ENCODE data around the gene DDX6. TPM values are rescaled to one million over a fixed set of nuclear protein-coding genes. Genes with fewer than 3 reads are reported as not detected.
"Not testable (repeated sequence)": the region's sequence is repeated elsewhere in the genome, so short reads cannot be mapped to it uniquely, and the experiment has no call there.

The DDX6 gene
- total and polyA plus RNA-seq, 2 experiments from 2014 or later, result 20.9 to 88.9 TPM

DNA sequence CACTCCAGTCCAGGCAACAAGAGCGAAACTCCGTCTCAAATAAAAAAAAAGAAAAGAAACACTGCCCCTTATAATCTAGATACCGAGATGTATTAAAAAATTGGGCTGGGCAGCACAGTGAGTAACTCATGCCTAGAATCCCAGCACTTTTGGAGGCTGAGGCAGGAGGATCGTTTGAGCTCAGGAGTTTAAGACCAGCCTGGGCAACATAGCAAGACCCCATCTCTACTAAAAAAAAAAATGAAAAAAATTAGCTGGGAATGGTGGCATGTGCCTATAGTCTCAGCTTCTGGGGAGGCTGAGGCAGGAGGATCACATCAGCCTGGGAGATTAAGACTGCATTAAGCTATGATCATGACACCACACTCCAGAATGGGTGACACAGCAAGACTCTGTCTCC lies 24.9 kb downstream of the DDX6 start:
- H3K79me2 ChIP-seq (ENCODE audit: insufficient read depth), result peaks cover 100% of the 10 kb centered on the region
- H3K36me3 ChIP-seq (ENCODE audit: low read depth), result peaks cover 69% of the 10 kb centered on the region
- H3K27me3 ChIP-seq (replicated peaks; ENCODE audit: insufficient read depth), result no peaks in the 10 kb centered on the region
- no peaks in the 10 kb centered on the region for H3K9me3 ChIP-seq (ENCODE audit: low read depth)
- no peak overlapping the region for H3K4me3 ChIP-seq
- no peaks in the 10 kb centered on the region for H3K9me2 ChIP-seq (ENCODE audit: insufficient read depth)
- H3K4me2 ChIP-seq (ENCODE audit: unreplicated experiment), result no peak overlapping the region
- in situ Hi-C loops (cut with MboI), result no loop called here
- peaks cover 30% of the 10 kb centered on the region for H3F3A ChIP-seq (ENCODE audit: insufficient read depth)
- peaks cover 11% of the 10 kb centered on the region; the same call in 1 of the 2 replicates for H3K4me1 ChIP-seq (ENCODE audit: insufficient read depth)
- no peak overlapping the region for H2AFZ ChIP-seq
- WGBS, 2 experiments (ENCODE audit: low coverage in 1 of 2, low lambda C conversion rate in 2 of 2, missing lambda C conversion rate in 2 of 2), result 72 to 84% methylated on average over 4 of the region's 4 CpGs
- peaks cover 11% of the 10 kb centered on the region for H4K20me1 ChIP-seq (ENCODE audit: insufficient read depth)
- H3K27ac ChIP-seq, result no peak overlapping the region
- no peak overlapping the region for H3K9ac ChIP-seq
- TF ChIP-seq EZH2 (IDR thresholded peaks at IDR 0.05; ENCODE audit: insufficient read depth, poor library complexity, severe bottlenecking) (no peak), EZH2phosphoT487 (IDR thresholded peaks at IDR 0.05; ENCODE audit: insufficient read depth, low read depth) (no peak)
- no peak for DNase-seq

DNA sequence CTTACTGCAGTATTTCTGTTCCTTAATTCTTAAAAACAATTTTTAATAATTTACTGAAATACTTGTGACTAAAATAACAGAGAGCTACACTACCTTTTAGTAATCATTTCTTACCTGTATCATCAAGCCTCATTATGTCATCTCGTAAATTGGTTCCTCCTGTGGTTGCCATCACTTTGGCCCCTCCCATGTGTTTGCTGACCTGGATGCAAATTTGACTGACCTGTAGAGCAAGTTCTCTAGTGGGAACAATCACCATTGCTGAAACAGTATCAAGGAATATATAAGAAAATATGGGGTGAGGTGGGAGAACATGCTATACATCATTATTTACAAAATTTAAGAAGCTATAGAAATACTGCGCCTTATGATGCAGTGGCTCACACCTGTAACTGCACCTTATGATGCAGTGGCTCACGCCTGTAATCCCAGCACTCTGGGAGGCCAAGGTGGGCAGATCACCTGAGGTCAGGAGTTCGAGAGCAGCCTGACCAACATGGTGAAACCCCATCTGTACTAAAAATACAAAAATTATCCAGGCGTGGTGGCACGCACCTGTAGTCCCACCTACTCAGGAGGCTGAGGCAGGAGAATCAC lies 25.8 kb downstream of the DDX6 start:
- in situ Hi-C loops (cut with MboI); H2AFZ ChIP-seq; H3K9ac ChIP-seq; H3K27me3 ChIP-seq (replicated peaks; ENCODE audit: insufficient read depth); H3K9me2 ChIP-seq (ENCODE audit: insufficient read depth); DNase-seq; H3K4me3 ChIP-seq; H3K27ac ChIP-seq; H3K4me2 ChIP-seq (ENCODE audit: unreplicated experiment); H3K4me1 ChIP-seq (ENCODE audit: insufficient read depth); H3K9me3 ChIP-seq (ENCODE audit: low read depth); H4K20me1 ChIP-seq (ENCODE audit: insufficient read depth): not testable (repeated sequence)
- H3K79me2 ChIP-seq (ENCODE audit: insufficient read depth), result peaks cover 100% of the 10 kb centered on the region
- peaks cover 73% of the 10 kb centered on the region for H3K36me3 ChIP-seq (ENCODE audit: low read depth)
- H3F3A ChIP-seq (ENCODE audit: insufficient read depth), result peaks cover 22% of the 10 kb centered on the region; the same call in 1 of the 2 replicates
- 95 to 100% methylated on average over 6 of the region's 6 CpGs for WGBS, 2 experiments (ENCODE audit: low coverage in 1 of 2, low lambda C conversion rate in 2 of 2, missing lambda C conversion rate in 2 of 2)

DNA sequence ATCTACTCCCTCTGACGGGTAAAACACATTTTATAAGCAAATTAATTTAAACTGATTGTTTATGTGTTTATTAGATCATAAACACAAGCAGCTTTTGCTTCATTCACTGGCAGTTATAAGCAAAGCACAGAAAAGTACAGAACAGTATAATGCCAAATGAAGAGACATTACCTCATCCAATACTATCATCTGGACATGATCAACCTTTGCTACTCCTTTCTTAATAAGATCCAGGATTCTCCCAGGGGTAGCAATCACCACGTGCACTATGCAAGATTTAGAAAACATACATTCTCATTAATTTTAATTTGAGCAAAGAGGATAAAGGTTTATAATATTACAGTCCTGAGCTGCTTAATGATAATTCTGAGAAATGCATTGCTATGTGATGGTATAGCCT lies 27.9 kb downstream of the DDX6 start:
- Histone ChIP-seq H3K79me2 (ENCODE audit: insufficient read depth) (peaks cover 99% of the 10 kb centered on the region), H3K36me3 (ENCODE audit: low read depth) (peaks cover 87% of the 10 kb centered on the region), H4K20me1 (ENCODE audit: insufficient read depth) (peaks cover 3% of the 10 kb centered on the region), H3K27me3 (replicated peaks; ENCODE audit: insufficient read depth) (no peaks in the 10 kb centered on the region), H3F3A (ENCODE audit: insufficient read depth) (peaks cover 16% of the 10 kb centered on the region; the same call in 1 of the 2 replicates), H3K9me2 (ENCODE audit: insufficient read depth) (no peaks in the 10 kb centered on the region), H3K4me3 (no peak overlapping the region), H3K9ac (no peak overlapping the region), H2AFZ (no peak overlapping the region), H3K27ac (no peak overlapping the region), H3K4me1 (ENCODE audit: insufficient read depth) (no peaks in the 10 kb centered on the region), H3K4me2 (ENCODE audit: unreplicated experiment) (no peak overlapping the region), H3K9me3 (ENCODE audit: low read depth) (no peaks in the 10 kb centered on the region)
- no peak for DNase-seq
- TF ChIP-seq EZH2phosphoT487 (IDR thresholded peaks at IDR 0.05; ENCODE audit: insufficient read depth, low read depth), result no peak
- no peak for TF ChIP-seq EZH2 (IDR thresholded peaks at IDR 0.05; ENCODE audit: insufficient read depth, poor library complexity, severe bottlenecking)
- in situ Hi-C loops (cut with MboI), result no loop called here
- WGBS, 2 experiments (ENCODE audit: low coverage in 1 of 2, low lambda C conversion rate in 2 of 2, missing lambda C conversion rate in 2 of 2), result 26 to 30% methylated on average over 2 of the region's 2 CpGs

- H2AFZ ChIP-seq; H3K4me3 ChIP-seq; H3K9ac ChIP-seq; H3K27ac ChIP-seq; H3K9me2 ChIP-seq (ENCODE audit: insufficient read depth); H3K9me3 ChIP-seq (ENCODE audit: low read depth); H3K27me3 ChIP-seq (replicated peaks; ENCODE audit: insufficient read depth); H3K4me1 ChIP-seq (ENCODE audit: insufficient read depth); DNase-seq; H4K20me1 ChIP-seq (ENCODE audit: insufficient read depth); in situ Hi-C loops (cut with MboI); H3K4me2 ChIP-seq (ENCODE audit: unreplicated experiment): not testable (repeated sequence)
- WGBS, 2 experiments (ENCODE audit: low coverage in 1 of 2, low lambda C conversion rate in 2 of 2, missing lambda C conversion rate in 2 of 2), result 87% methylated on average over 10 of the region's 10 CpGs
- H3K79me2 ChIP-seq (ENCODE audit: insufficient read depth), result peaks cover 91% of the 10 kb centered on the region
- peaks cover 18% of the 10 kb centered on the region; the same call in 1 of the 2 replicates for H3F3A ChIP-seq (ENCODE audit: insufficient read depth)
- H3K36me3 ChIP-seq (ENCODE audit: low read depth), result peaks cover 85% of the 10 kb centered on the region
Measured at GRCh38 chr11:118761981-118762380, 29.0 kb downstream of the DDX6 start.

- no peak overlapping the region for H3K4me2 ChIP-seq (ENCODE audit: unreplicated experiment)
- H3K9me3 ChIP-seq (ENCODE audit: low read depth), result no peaks in the 10 kb centered on the region
- no peaks in the 10 kb centered on the region for H3K4me1 ChIP-seq (ENCODE audit: insufficient read depth)
- H3K27ac ChIP-seq, result no peak overlapping the region
- in situ Hi-C loops (cut with MboI), result no loop called here
- no peak overlapping the region for H3K4me3 ChIP-seq
- no peak overlapping the region for H2AFZ ChIP-seq
- H3K79me2 ChIP-seq (ENCODE audit: insufficient read depth), result peaks cover 68% of the 10 kb centered on the region
- peaks cover 29% of the 10 kb centered on the region; the same call in 1 of the 2 replicates for H3F3A ChIP-seq (ENCODE audit: insufficient read depth)
- peaks cover 87% of the 10 kb centered on the region for H3K36me3 ChIP-seq (ENCODE audit: low read depth)
- H3K9me2 ChIP-seq (ENCODE audit: insufficient read depth), result no peaks in the 10 kb centered on the region
- no peak overlapping the region for H3K9ac ChIP-seq
- TF ChIP-seq EZH2phosphoT487 (IDR thresholded peaks at IDR 0.05; ENCODE audit: insufficient read depth, low read depth), result no peak
- no peak for TF ChIP-seq EZH2 (IDR thresholded peaks at IDR 0.05; ENCODE audit: insufficient read depth, poor library complexity, severe bottlenecking)
- no peaks in the 10 kb centered on the region; the same call in 1 of the 2 replicates for H4K20me1 ChIP-seq (ENCODE audit: insufficient read depth)
- DNase-seq, result no peak
- 96% methylated on average over 4 of the region's 4 CpGs for WGBS, 2 experiments (ENCODE audit: low coverage in 1 of 2, low lambda C conversion rate in 2 of 2, missing lambda C conversion rate in 2 of 2)
- no peaks in the 10 kb centered on the region for H3K27me3 ChIP-seq (replicated peaks; ENCODE audit: insufficient read depth)
Measured at GRCh38 chr11:118757876-118758399, 33.0 kb downstream of the DDX6 start.

All from GM23248 (cell line).